ENCODE measurements around the gene TMEM132D.
"Not testable (repeated sequence)": the region's sequence is repeated elsewhere in the genome, so short reads cannot be mapped to it uniquely, and the experiment has no call there.

TMEM132D gene

GRCh38 chr12:129563266-129563665 is 340.6 kb downstream of the TMEM132D start:
- peaks cover 0 to 3% (median 0%) of the 10 kb centered on the region in 5 donors for H3K27me3 ChIP-seq (ENCODE audit: control insufficient read depth in 5 of 5, insufficient read depth in 4 of 5, low read length in 5 of 5)
- no peaks in the 10 kb centered on the region for H3K36me3 ChIP-seq (ENCODE audit: control insufficient read depth in 5 of 5, insufficient read depth in 5 of 5, low read length in 5 of 5)
- H3K9me3 ChIP-seq (ENCODE audit: control insufficient read depth in 5 of 5, low read length in 5 of 5) = peaks cover 0 to 7% (median 2%) of the 10 kb centered on the region in 5 donors
- H3K9ac ChIP-seq (ENCODE audit: low read length in 5 of 5) = no peak overlapping the region
- no peak overlapping the region for H3K4me3 ChIP-seq (ENCODE audit: low read depth in 1 of 5, low read length in 5 of 5)
- no peaks in the 10 kb centered on the region for H3K4me1 ChIP-seq (ENCODE audit: control insufficient read depth in 5 of 5, insufficient read depth in 5 of 5, low read length in 5 of 5)
- no peak overlapping the region for H3K27ac ChIP-seq (ENCODE audit: low read depth, low read length)

GRCh38 chr12:129561304-129561703 is 342.5 kb downstream of the TMEM132D start:
- Histone ChIP-seq H3K9ac (ENCODE audit: low read length in 5 of 5) (no peak overlapping the region), H3K9me3 (ENCODE audit: control insufficient read depth in 5 of 5, low read length in 5 of 5) (peaks cover 0 to 10% (median 5%) of the 10 kb centered on the region in 5 donors), H3K27me3 (ENCODE audit: control insufficient read depth in 5 of 5, insufficient read depth in 4 of 5, low read length in 5 of 5) (peaks cover 0 to 3% (median 0%) of the 10 kb centered on the region in 5 donors), H3K27ac (ENCODE audit: low read depth, low read length) (no peak overlapping the region), H3K4me1 (ENCODE audit: control insufficient read depth in 5 of 5, insufficient read depth in 5 of 5, low read length in 5 of 5) (no peaks in the 10 kb centered on the region), H3K36me3 (ENCODE audit: control insufficient read depth in 5 of 5, insufficient read depth in 5 of 5, low read length in 5 of 5) (no peaks in the 10 kb centered on the region), H3K4me3 (ENCODE audit: low read depth in 1 of 5, low read length in 5 of 5) (no peak overlapping the region)

- Histone ChIP-seq H3K4me1 (ENCODE audit: control insufficient read depth in 5 of 5, insufficient read depth in 5 of 5, low read length in 5 of 5) (peaks cover 0 to 2% (median 0%) of the 10 kb centered on the region in 5 donors), H3K36me3 (ENCODE audit: control insufficient read depth in 5 of 5, insufficient read depth in 5 of 5, low read length in 5 of 5) (no peaks in the 10 kb centered on the region), H3K9me3 (ENCODE audit: control insufficient read depth in 5 of 5, low read length in 5 of 5) (peaks cover 0 to 9% (median 5%) of the 10 kb centered on the region in 5 donors), H3K27ac (ENCODE audit: low read depth, low read length) (no peak overlapping the region), H3K9ac (ENCODE audit: low read length in 5 of 5) (no peak overlapping the region), H3K4me3 (ENCODE audit: low read depth in 1 of 5, low read length in 5 of 5) (no peak overlapping the region), H3K27me3 (ENCODE audit: control insufficient read depth in 5 of 5, insufficient read depth in 4 of 5, low read length in 5 of 5) (peaks cover 0 to under 1% (median 0%) of the 10 kb centered on the region in 5 donors)
Measured at GRCh38 chr12:129559776-129560175, 344.0 kb downstream of the TMEM132D start.

GRCh38 chr12:129558036-129558435 is 345.8 kb downstream of the TMEM132D start:
- peaks cover 0 to 2% (median 0%) of the 10 kb centered on the region in 5 donors for H3K4me1 ChIP-seq (ENCODE audit: control insufficient read depth in 5 of 5, insufficient read depth in 5 of 5, low read length in 5 of 5)
- H3K4me3 ChIP-seq (ENCODE audit: low read depth in 1 of 5, low read length in 5 of 5) = no peak overlapping the region
- H3K9me3 ChIP-seq (ENCODE audit: control insufficient read depth in 5 of 5, low read length in 5 of 5) = peaks cover 0 to 20% (median 9%) of the 10 kb centered on the region in 5 donors
- no peaks in the 10 kb centered on the region for H3K27me3 ChIP-seq (ENCODE audit: control insufficient read depth in 5 of 5, insufficient read depth in 4 of 5, low read length in 5 of 5)
- no peak overlapping the region for H3K27ac ChIP-seq (ENCODE audit: low read depth, low read length)
- no peak overlapping the region for H3K9ac ChIP-seq (ENCODE audit: low read length in 5 of 5)
- H3K36me3 ChIP-seq (ENCODE audit: control insufficient read depth in 5 of 5, insufficient read depth in 5 of 5, low read length in 5 of 5) = no peaks in the 10 kb centered on the region

GRCh38 chr12:129556082-129556481 is 347.7 kb downstream of the TMEM132D start:
- Histone ChIP-seq H3K4me1 (ENCODE audit: control insufficient read depth in 5 of 5, insufficient read depth in 5 of 5, low read length in 5 of 5) (peaks cover 0 to 2% (median 0%) of the 10 kb centered on the region in 5 donors), H3K9me3 (ENCODE audit: control insufficient read depth in 5 of 5, low read length in 5 of 5) (peaks cover 0 to 19% (median 8%) of the 10 kb centered on the region in 5 donors), H3K4me3 (ENCODE audit: low read depth in 1 of 5, low read length in 5 of 5) (no peak overlapping the region), H3K9ac (ENCODE audit: low read length in 5 of 5) (no peak overlapping the region), H3K27me3 (ENCODE audit: control insufficient read depth in 5 of 5, insufficient read depth in 4 of 5, low read length in 5 of 5) (no peaks in the 10 kb centered on the region), H3K27ac (ENCODE audit: low read depth, low read length) (no peak overlapping the region), H3K36me3 (ENCODE audit: control insufficient read depth in 5 of 5, insufficient read depth in 5 of 5, low read length in 5 of 5) (no peaks in the 10 kb centered on the region)

- Histone ChIP-seq H3K9me3 (ENCODE audit: control insufficient read depth in 5 of 5, low read length in 5 of 5) (peaks cover 0 to 42% (median 8%) of the 10 kb centered on the region in 5 donors), H3K4me3 (ENCODE audit: low read depth in 1 of 5, low read length in 5 of 5) (no peak overlapping the region)
Measured at GRCh38 chr12:129552996-129553750, 350.7 kb downstream of the TMEM132D start.

GRCh38 chr12:129551441-129551840 is 352.4 kb downstream of the TMEM132D start:
- peaks cover 0 to 42% (median 8%) of the 10 kb centered on the region in 5 donors for H3K9me3 ChIP-seq (ENCODE audit: control insufficient read depth in 5 of 5, low read length in 5 of 5)
- no peaks in the 10 kb centered on the region for H3K36me3 ChIP-seq (ENCODE audit: control insufficient read depth in 5 of 5, insufficient read depth in 5 of 5, low read length in 5 of 5)
- H3K4me1 ChIP-seq (ENCODE audit: control insufficient read depth in 5 of 5, insufficient read depth in 5 of 5, low read length in 5 of 5) = peaks cover 0 to 2% (median 0%) of the 10 kb centered on the region in 5 donors
- no peak overlapping the region for H3K4me3 ChIP-seq (ENCODE audit: low read depth in 1 of 5, low read length in 5 of 5)
- H3K27ac ChIP-seq (ENCODE audit: low read depth, low read length) = no peak overlapping the region
- no peak overlapping the region for H3K9ac ChIP-seq (ENCODE audit: low read length in 5 of 5)
- H3K27me3 ChIP-seq (ENCODE audit: control insufficient read depth in 5 of 5, insufficient read depth in 4 of 5, low read length in 5 of 5) = no peaks in the 10 kb centered on the region

More at GRCh38 chr12:129552996-129553750, 350.7 kb downstream of the TMEM132D start:
- Histone ChIP-seq H3K9ac (ENCODE audit: low read length in 5 of 5) (no peak overlapping the region), H3K4me1 (ENCODE audit: control insufficient read depth in 5 of 5, insufficient read depth in 5 of 5, low read length in 5 of 5) (peaks cover 0 to 2% (median 0%) of the 10 kb centered on the region in 5 donors), H3K27ac (ENCODE audit: low read depth, low read length) (no peak overlapping the region), H3K27me3 (ENCODE audit: control insufficient read depth in 5 of 5, insufficient read depth in 4 of 5, low read length in 5 of 5) (no peaks in the 10 kb centered on the region), H3K36me3 (ENCODE audit: control insufficient read depth in 5 of 5, insufficient read depth in 5 of 5, low read length in 5 of 5) (no peaks in the 10 kb centered on the region)

GRCh38 chr12:129550353-129550752 is 353.5 kb downstream of the TMEM132D start:
- H3K9ac ChIP-seq (ENCODE audit: low read length in 5 of 5) = no peak overlapping the region
- no peak overlapping the region for H3K4me3 ChIP-seq (ENCODE audit: low read depth in 1 of 5, low read length in 5 of 5)
- H3K4me1 ChIP-seq (ENCODE audit: control insufficient read depth in 5 of 5, insufficient read depth in 5 of 5, low read length in 5 of 5) = no peaks in the 10 kb centered on the region
- H3K27ac ChIP-seq (ENCODE audit: low read depth, low read length) = no peak overlapping the region
- peaks cover 0 to 42% (median 8%) of the 10 kb centered on the region in 5 donors for H3K9me3 ChIP-seq (ENCODE audit: control insufficient read depth in 5 of 5, low read length in 5 of 5)
- no peaks in the 10 kb centered on the region for H3K36me3 ChIP-seq (ENCODE audit: control insufficient read depth in 5 of 5, insufficient read depth in 5 of 5, low read length in 5 of 5)
- no peaks in the 10 kb centered on the region for H3K27me3 ChIP-seq (ENCODE audit: control insufficient read depth in 5 of 5, insufficient read depth in 4 of 5, low read length in 5 of 5)

GRCh38 chr12:129549656-129550055 is 354.2 kb downstream of the TMEM132D start:
- Histone ChIP-seq H3K4me3 (ENCODE audit: low read depth in 1 of 5, low read length in 5 of 5) (no peak overlapping the region), H3K9me3 (ENCODE audit: control insufficient read depth in 5 of 5, low read length in 5 of 5) (peaks cover 0 to 42% (median 8%) of the 10 kb centered on the region in 5 donors), H3K4me1 (ENCODE audit: control insufficient read depth in 5 of 5, insufficient read depth in 5 of 5, low read length in 5 of 5) (no peaks in the 10 kb centered on the region), H3K27me3 (ENCODE audit: control insufficient read depth in 5 of 5, insufficient read depth in 4 of 5, low read length in 5 of 5) (no peaks in the 10 kb centered on the region), H3K36me3 (ENCODE audit: control insufficient read depth in 5 of 5, insufficient read depth in 5 of 5, low read length in 5 of 5) (no peaks in the 10 kb centered on the region), H3K27ac (ENCODE audit: low read depth, low read length) (no peak overlapping the region), H3K9ac (ENCODE audit: low read length in 5 of 5) (no peak overlapping the region)

GRCh38 chr12:129549020-129549419 is 354.8 kb downstream of the TMEM132D start:
- not testable (repeated sequence) for H3K27me3 ChIP-seq (ENCODE audit: control insufficient read depth in 5 of 5, insufficient read depth in 4 of 5, low read length in 5 of 5)

More at GRCh38 chr12:129549020-129549419, 354.8 kb downstream of the TMEM132D start:
- H3K9ac ChIP-seq (ENCODE audit: low read length in 5 of 5); H3K27ac ChIP-seq (ENCODE audit: low read depth, low read length); H3K4me1 ChIP-seq (ENCODE audit: control insufficient read depth in 5 of 5, insufficient read depth in 5 of 5, low read length in 5 of 5); H3K36me3 ChIP-seq (ENCODE audit: control insufficient read depth in 5 of 5, insufficient read depth in 5 of 5, low read length in 5 of 5); H3K4me3 ChIP-seq (ENCODE audit: low read depth in 1 of 5, low read length in 5 of 5): not testable (repeated sequence)
- H3K9me3 ChIP-seq (ENCODE audit: control insufficient read depth in 5 of 5, low read length in 5 of 5) = peaks cover 0 to 39% (median 8%) of the 10 kb centered on the region in 5 donors
